Activated CD8-positive, alpha-beta T cell treated with anti-CD3 and anti-CD28 coated beads for 36 hours (primary cell): ENCODE results near the gene POU5F2. TPM values are rescaled to one million over a fixed set of nuclear protein-coding genes. Genes with fewer than 3 reads are reported as not detected.
A peak's percentile ranks its signal among the peaks of the same experiment; 100 is the strongest.

ENCODE experiments used
- ATAC-seq: fragments of 200-7000 bp; cut with Tn5 transposase; one replicate; pipeline ENCODE4 v1.10.0; 2021; ENCODE audit warnings: mild to moderate bottlenecking, moderate library complexity
- CTCF ChIA-PET: fragments of 350-600 bp; sonication (Branson Sonifier 250); formaldehyde crosslinking; loops from one replicate; lab custom pipeline; 2021; ENCODE audit warnings: antibody characterized with exemption; lab: Charles Lee
- POLR2A ChIA-PET: fragments of 350-600 bp; sonication (Branson Sonifier 250); formaldehyde crosslinking; loops from one replicate; lab custom pipeline; 2021; ENCODE audit warnings: antibody characterized with exemption; lab: Charles Lee
- DNase-seq: peaks from one replicate; pipeline ENCODE4 v3.0.0-alpha.2; 2020
- H3K27ac Mint-ChIP-seq: one replicate; pipeline ENCODE4 v1.8.0; 2021; ENCODE audit warnings: mild to moderate bottlenecking, mixed read lengths
- H3K27me3 Mint-ChIP-seq: one replicate; pipeline ENCODE4 v1.8.0; 2021; ENCODE audit warnings: mixed read lengths
- H3K36me3 Mint-ChIP-seq: one replicate; pipeline ENCODE4 v1.8.0; 2021; ENCODE audit warnings: low read depth, mixed read lengths
- H3K4me1 Mint-ChIP-seq: one replicate; pipeline ENCODE4 v1.8.0; 2021; ENCODE audit warnings: low read depth, mixed read lengths
- H3K4me3 Mint-ChIP-seq: one replicate; pipeline ENCODE4 v1.8.0; 2021; ENCODE audit warnings: mild to moderate bottlenecking, moderate library complexity, mixed read lengths
- H3K9me3 Mint-ChIP-seq: one replicate; pipeline ENCODE4 v1.8.0; 2021; ENCODE audit warnings: mixed read lengths
- intact Hi-C: fragments of 100-400 bp; cut with micrococcal nuclease; formaldehyde crosslinking; loops from one replicate; pipeline ENCODE4 v1.10.0; 2022
- total RNA-seq, 2 experiments: library from RNA; stranded (reverse); gene quantifications; one replicate each; pipeline ENCODE4 v1.2.3, GENCODE V29; 2021
- TF ChIP-seq, protein P1 (sequence below): fragments of 200-600 bp; IDR thresholded peaks from one replicate; pipeline ENCODE4 v1.8.0; 2022; ENCODE audit warnings: antibody characterized with exemption, mild to moderate bottlenecking

Gene POU5F2
- total RNA-seq, 2 experiments from 2014 or later, result 0.45 to 0.51 TPM

DNA sequence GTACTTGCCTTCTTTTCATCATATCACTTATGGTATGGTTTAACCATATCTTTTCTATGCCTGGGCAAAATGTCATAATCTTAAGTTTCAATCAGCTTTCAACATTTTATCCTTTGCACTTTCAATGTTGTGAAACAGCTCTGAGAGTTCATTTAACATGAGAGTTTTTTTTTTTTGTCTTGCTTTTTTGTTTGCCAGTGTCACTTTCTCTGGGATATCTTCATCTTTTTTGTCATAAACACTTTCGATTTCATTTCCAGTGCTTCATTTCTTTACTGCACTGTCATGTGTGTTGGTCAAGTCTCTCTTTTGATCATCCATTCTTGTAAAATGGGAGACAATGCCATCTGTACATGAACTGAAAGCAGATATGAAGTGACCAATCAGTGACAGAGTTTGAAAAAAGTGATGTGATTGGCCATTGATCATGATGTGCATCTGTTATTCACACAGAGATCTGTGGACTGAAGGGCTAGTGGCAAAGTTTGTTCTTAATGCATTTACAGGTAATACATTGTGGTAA, 7.5 kb upstream of the POU5F2 start:
- peaks cover 12% of the 10 kb centered on the region for H3K4me1 Mint-ChIP-seq
- no peaks in the 10 kb centered on the region for H3K36me3 Mint-ChIP-seq
- ATAC-seq (peak; percentile 37), DNase-seq (no peak)
- H3K27me3 Mint-ChIP-seq, result no peaks in the 10 kb centered on the region
- no peaks in the 10 kb centered on the region for H3K9me3 Mint-ChIP-seq
- ChIA-PET POLR2A (no interaction called here), CTCF (no interaction called here)
- no peak overlapping the region for H3K27ac Mint-ChIP-seq
- TF ChIP-seq, protein P1, sequence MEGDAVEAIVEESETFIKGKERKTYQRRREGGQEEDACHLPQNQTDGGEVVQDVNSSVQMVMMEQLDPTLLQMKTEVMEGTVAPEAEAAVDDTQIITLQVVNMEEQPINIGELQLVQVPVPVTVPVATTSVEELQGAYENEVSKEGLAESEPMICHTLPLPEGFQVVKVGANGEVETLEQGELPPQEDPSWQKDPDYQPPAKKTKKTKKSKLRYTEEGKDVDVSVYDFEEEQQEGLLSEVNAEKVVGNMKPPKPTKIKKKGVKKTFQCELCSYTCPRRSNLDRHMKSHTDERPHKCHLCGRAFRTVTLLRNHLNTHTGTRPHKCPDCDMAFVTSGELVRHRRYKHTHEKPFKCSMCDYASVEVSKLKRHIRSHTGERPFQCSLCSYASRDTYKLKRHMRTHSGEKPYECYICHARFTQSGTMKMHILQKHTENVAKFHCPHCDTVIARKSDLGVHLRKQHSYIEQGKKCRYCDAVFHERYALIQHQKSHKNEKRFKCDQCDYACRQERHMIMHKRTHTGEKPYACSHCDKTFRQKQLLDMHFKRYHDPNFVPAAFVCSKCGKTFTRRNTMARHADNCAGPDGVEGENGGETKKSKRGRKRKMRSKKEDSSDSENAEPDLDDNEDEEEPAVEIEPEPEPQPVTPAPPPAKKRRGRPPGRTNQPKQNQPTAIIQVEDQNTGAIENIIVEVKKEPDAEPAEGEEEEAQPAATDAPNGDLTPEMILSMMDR, result no peak
- intact Hi-C loops, result no loop called here
- no peak overlapping the region for H3K4me3 Mint-ChIP-seq

DNA sequence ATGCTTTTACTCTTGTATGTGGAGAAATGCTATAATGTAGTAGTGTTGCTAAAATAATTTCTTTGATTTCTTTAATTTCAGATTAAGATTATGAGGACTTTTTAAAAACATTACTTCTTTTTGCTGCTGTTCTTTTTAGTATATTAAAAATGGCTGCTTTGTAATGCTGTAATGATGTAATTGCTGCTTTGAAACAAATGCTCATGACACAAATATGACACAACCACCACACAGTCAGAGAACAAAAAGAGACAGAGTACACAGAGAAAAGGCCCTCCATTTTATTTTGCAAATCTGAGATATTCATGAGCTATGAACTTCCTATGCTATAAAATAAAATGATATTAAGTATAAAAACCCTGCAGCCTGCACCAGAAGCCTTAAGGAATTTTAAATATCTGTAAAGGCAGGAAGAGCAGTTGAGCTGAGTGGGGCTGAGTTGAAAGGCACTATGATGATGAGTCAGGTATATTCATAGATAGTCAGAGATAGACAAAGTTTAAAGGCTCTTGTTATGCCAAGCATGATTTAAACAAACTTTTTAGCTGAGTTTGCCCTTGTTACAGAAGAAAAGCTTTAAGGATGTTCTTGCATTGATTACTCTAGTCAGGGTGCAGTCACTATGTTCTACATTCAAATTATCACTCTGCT, 5.1 kb upstream of the POU5F2 start:
- Mint-ChIP-seq H3K27ac (no peak overlapping the region), H3K4me3 (no peak overlapping the region), H3K36me3 (peaks cover 13% of the 10 kb centered on the region), H3K4me1 (peaks cover 6% of the 10 kb centered on the region), H3K27me3 (no peaks in the 10 kb centered on the region), H3K9me3 (peaks cover 5% of the 10 kb centered on the region)
- ATAC-seq, result no peak
- ChIA-PET POLR2A (no interaction called here), CTCF (interaction anchor here (1.5 kb wide), 1 partner anchor 55 kb away, joined by 4 read pairs; no protein-coding TSS in a partner anchor)
- TF ChIP-seq, protein P1, result no peak
- no peak for DNase-seq
- intact Hi-C loops, result no loop called here

DNA sequence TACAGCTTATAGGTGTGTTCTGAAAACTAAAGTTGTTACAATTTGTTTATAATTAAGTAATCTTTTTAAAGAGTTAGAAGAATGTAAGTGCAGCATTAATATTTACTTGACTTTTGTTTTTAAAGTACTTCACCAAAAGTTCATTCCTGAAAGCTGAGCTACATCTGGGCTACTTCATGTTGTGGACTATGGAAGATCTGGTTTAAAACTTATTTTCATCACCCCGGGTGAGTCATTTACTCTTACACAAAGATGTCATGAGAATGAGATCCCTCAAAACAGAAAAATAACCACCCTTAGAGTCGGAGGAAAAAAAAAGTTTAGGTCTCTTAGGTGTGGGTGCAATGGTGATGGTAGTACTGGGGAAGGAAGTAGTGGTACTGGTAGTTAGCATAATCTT, 5.1 kb downstream of the POU5F2 start:
- no peaks in the 10 kb centered on the region for H3K4me1 Mint-ChIP-seq
- CTCF ChIA-PET, result no interaction called here
- no peak for ATAC-seq
- no peak for DNase-seq
- H3K27me3 Mint-ChIP-seq, result no peaks in the 10 kb centered on the region
- TF ChIP-seq, protein P1, result no peak
- POLR2A ChIA-PET, result no interaction called here
- H3K9me3 Mint-ChIP-seq, result peaks cover 4% of the 10 kb centered on the region
- peaks cover 25% of the 10 kb centered on the region for H3K36me3 Mint-ChIP-seq
- no peak overlapping the region for H3K4me3 Mint-ChIP-seq
- intact Hi-C loops, result no loop called here
- H3K27ac Mint-ChIP-seq, result no peak overlapping the region

DNA sequence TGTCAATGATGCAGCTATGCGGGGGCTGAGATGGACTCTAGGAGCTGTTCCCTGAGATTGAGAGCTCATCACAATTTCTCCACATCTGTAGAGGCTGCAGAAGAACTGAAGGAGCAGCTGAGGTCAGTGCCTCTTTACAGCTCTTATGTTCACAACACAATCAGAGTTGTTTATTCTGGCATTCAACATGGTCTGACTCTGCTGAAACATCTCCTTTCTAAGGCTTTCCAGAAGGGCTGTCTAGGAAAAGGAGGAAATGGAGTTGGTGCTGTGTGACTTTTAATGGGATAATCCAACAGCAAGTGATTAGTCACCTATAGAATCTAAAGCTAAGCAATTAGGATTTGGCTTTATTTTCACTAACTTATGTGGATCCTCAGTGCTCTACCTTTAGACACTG, 6.0 kb downstream of the POU5F2 start:
- POLR2A ChIA-PET, result no interaction called here
- TF ChIP-seq, protein P1, result no peak
- H3K27ac Mint-ChIP-seq, result no peak overlapping the region
- no peak overlapping the region for H3K4me3 Mint-ChIP-seq
- CTCF ChIA-PET, result interaction anchor here (1.1 kb wide), 1 partner anchor 12 kb away, joined by 5 read pairs; no protein-coding TSS in a partner anchor
- ATAC-seq (no peak), DNase-seq (no peak)
- intact Hi-C loops, result no loop called here
- no peaks in the 10 kb centered on the region for H3K4me1 Mint-ChIP-seq
- H3K9me3 Mint-ChIP-seq, result peaks cover 4% of the 10 kb centered on the region
- H3K27me3 Mint-ChIP-seq, result no peaks in the 10 kb centered on the region
- H3K36me3 Mint-ChIP-seq, result peaks cover 19% of the 10 kb centered on the region

DNA sequence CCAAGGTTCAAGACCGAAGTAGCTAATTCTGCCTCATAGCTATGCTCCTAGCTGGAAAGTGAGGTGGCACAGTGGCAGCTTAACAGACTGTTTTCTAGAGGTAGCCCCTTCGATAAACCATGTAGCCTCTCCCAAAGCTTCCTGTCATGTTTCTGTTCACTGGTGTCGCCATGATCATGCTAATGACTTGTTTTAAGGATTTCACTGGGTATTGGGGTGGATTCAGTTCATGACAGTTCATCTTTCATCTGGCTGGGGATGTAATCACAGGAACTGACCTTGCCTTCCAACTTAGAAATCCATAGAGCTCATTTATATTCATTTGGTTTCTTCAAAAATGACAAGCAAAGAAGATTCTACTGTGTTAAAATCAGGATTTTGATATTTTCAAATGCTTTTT, 9.4 kb downstream of the POU5F2 start:
- H3K9me3 Mint-ChIP-seq, result no peaks in the 10 kb centered on the region
- no peaks in the 10 kb centered on the region for H3K27me3 Mint-ChIP-seq
- TF ChIP-seq, protein P1, result no peak
- intact Hi-C loops, result no loop called here
- POLR2A ChIA-PET, result no interaction called here
- H3K4me3 Mint-ChIP-seq, result no peak overlapping the region
- DNase-seq (no peak), ATAC-seq (no peak)
- no peak overlapping the region for H3K27ac Mint-ChIP-seq
- H3K36me3 Mint-ChIP-seq, result no peaks in the 10 kb centered on the region
- H3K4me1 Mint-ChIP-seq, result no peaks in the 10 kb centered on the region
- CTCF ChIA-PET, result no interaction called here
